Activated T-cell treated with anti-CD3 and anti-CD28 coated beads, Interleukin-2, amount 50 U/mL, for 1 hour (primary cell): ENCODE measurements around the gene ARMC5.
"Not testable (repeated sequence)": the region's sequence is repeated elsewhere in the genome, so short reads cannot be mapped to it uniquely, and the experiment has no call there.

ENCODE experiments used
- DNase-seq: peaks from one replicate; pipeline ENCODE4 v3.0.0-alpha.2; 2020

The ARMC5 gene

GRCh38 chr16:31458844-31459686, at the start of gene ARMC5:
Gene ARMC5, plus strand, starts transcription at chr16:31459501. Its CDS starts 24 bp downstream, at chr16:31459525.
- peak; percentile 95 for DNase-seq

- DNase-seq = no peak
Observed at GRCh38 chr16:31410082-31410481, 49.2 kb upstream of the ARMC5 start.

GRCh38 chr16:31411024-31411844, 48.1 kb upstream of the ARMC5 start:
- no peak for DNase-seq

- no peak for DNase-seq
Observed at GRCh38 chr16:31412750-31413149, 46.6 kb upstream of the ARMC5 start.

GRCh38 chr16:31413381-31413780, 45.9 kb upstream of the ARMC5 start:
- no peak for DNase-seq

GRCh38 chr16:31413943-31414342, 45.4 kb upstream of the ARMC5 start:
- DNase-seq = no peak

- DNase-seq = no peak
Observed at GRCh38 chr16:31414706-31415105, 44.6 kb upstream of the ARMC5 start.

GRCh38 chr16:31416371-31416770, 42.9 kb upstream of the ARMC5 start:
- DNase-seq = no peak

GRCh38 chr16:31417036-31417435, 42.3 kb upstream of the ARMC5 start:
- not testable (repeated sequence) for DNase-seq

- DNase-seq = no peak
Observed at GRCh38 chr16:31417916-31418315, 41.4 kb upstream of the ARMC5 start.

GRCh38 chr16:31420037-31420436, 39.3 kb upstream of the ARMC5 start:
- DNase-seq = no peak

- peak; percentile 27 for DNase-seq
Observed at GRCh38 chr16:31421587-31421986, 37.7 kb upstream of the ARMC5 start.

GRCh38 chr16:31423241-31423640, 36.1 kb upstream of the ARMC5 start:
- no peak for DNase-seq

- no peak for DNase-seq
Observed at GRCh38 chr16:31423801-31424200, 35.5 kb upstream of the ARMC5 start.

GRCh38 chr16:31427441-31428278, 31.6 kb upstream of the ARMC5 start:
- peak; percentile 76 for DNase-seq

- no peak for DNase-seq
Observed at GRCh38 chr16:31428279-31428597, 31.1 kb upstream of the ARMC5 start, which contains the start of gene COX6A2. Gene COX6A2, minus strand, starts transcription at chr16:31428360. Its CDS starts 35 bp downstream, at chr16:31428325.

GRCh38 chr16:31428638-31429247, 30.6 kb upstream of the ARMC5 start:
- DNase-seq = no peak

GRCh38 chr16:31429314-31429713, 30.0 kb upstream of the ARMC5 start:
- DNase-seq = no peak

- DNase-seq = no peak
Observed at GRCh38 chr16:31429796-31430195, 29.5 kb upstream of the ARMC5 start.

- no peak for DNase-seq
Observed at GRCh38 chr16:31430380-31431052, 28.8 kb upstream of the ARMC5 start.

GRCh38 chr16:31435341-31436220, 23.7 kb upstream of the ARMC5 start:
- DNase-seq = no peak
